Spinal cord (tissue), 10 donors: Measurements from ENCODE around the gene CCDC107. TPM values are rescaled to one million over a fixed set of nuclear protein-coding genes. Genes with fewer than 3 reads are reported as not detected.
A peak's percentile ranks its signal among the peaks of the same experiment; 100 is the strongest.

Experiments used
- DNase-seq, 6 donors: peaks; one replicate each; pipeline versions ENCODE4 v3.0.0 to v3.0.0-alpha.2; 2013 to 2015; ENCODE audit warnings: low spot score in 6 of 6, low read depth in 4 of 6
- H3K27ac ChIP-seq: one replicate; pipeline ENCODE4 v1.5.1; 2013; ENCODE audit warnings: low read depth, low read length, control low read depth
- H3K27me3 ChIP-seq: one replicate; pipeline ENCODE4 v1.6.1; 2013; ENCODE audit warnings: low read length; ENCODE audit not compliant: control insufficient read depth, insufficient read depth
- H3K36me3 ChIP-seq: one replicate; pipeline ENCODE4 v1.6.1; 2013; ENCODE audit warnings: low read length; ENCODE audit not compliant: control insufficient read depth, insufficient read depth
- H3K4me1 ChIP-seq: one replicate; pipeline ENCODE4 v1.6.1; 2013; ENCODE audit warnings: low read length; ENCODE audit not compliant: control insufficient read depth, insufficient read depth
- H3K4me3 ChIP-seq: one replicate; pipeline ENCODE4 v1.5.1; 2013; ENCODE audit warnings: low read depth, low read length, control low read depth
- H3K9me3 ChIP-seq: one replicate; pipeline ENCODE4 v1.6.1; 2013; ENCODE audit warnings: low read length; ENCODE audit not compliant: control insufficient read depth, insufficient read depth
- WGBS: methylation state at CpG from one replicate; pipeline ENCODE4 v1.1.5; 2013; ENCODE audit warnings: missing lambda C conversion rate; ENCODE audit not compliant: insufficient coverage; 5-methylcytosine and 5-hydroxymethylcytosine counted together
- polyA plus RNA-seq, 2 donors: library from polyadenylated mRNA; unstranded; fragments of 120-200 nt; gene quantifications; one replicate each; pipeline ENCODE4 v1.2.1, GENCODE V29; 2013; ENCODE audit not compliant: insufficient read length in 2 of 2
- total RNA-seq, 2 donors: library from RNA; depleted of rRNA in 1 of 2; stranded (reverse); fragments of 120-200 nt in 1 of 2; fragments of >200 nt in 1 of 2; gene quantifications; one replicate each; pipeline versions ENCODE4 v1.2.3 to v1.2.4, GENCODE V29; 2013 to 2014
- donor health status: healthy.

The CCDC107 gene
- total and polyA plus RNA-seq, 4 donors: 8.3 to 38.2 (median 30.6) TPM

DNA sequence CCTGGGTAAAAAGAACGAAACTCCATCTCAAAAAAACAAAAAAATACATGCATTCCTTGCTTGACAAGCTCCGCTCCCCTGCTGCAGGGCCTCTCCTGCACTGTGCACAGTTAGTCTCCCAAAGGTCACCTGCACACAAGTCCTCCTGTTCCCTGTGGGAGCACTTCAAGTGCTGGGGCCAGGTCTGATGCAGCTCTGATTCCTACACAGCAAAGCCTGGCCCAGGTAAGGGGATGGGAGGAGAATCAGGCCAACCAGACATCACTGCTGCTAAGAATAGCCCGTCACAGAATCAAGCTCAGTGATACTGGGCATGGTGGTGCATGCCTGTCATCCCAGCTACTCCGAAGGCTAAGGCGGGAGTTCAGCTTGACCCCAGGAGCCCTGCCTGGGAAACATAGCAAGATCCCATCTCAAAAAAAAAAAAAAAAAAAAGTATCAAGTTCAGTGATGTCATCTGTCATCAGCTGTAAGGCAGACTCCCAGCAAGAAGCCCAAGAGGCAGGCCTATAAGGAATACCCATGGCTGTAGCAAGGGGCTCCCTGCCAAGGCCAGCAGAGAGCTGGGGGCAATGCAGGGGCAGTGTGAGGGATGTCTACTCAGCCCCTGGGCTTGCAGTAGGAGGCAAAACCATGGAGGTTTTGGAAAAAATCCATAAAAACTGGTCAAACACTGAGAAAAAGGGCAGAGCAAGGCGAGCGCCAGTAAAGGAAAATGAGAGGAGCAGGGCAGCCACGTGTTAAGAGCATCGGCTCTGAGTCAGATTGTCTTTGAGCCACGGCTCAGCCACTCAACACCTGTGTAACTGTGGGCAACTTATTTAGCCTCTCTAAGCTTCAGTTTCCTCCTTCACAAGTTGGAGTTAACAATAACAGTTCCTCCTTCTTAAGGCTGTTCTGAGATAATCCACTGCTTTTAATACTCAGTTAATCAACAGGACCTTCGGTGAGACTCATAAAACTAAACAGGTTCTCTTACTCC, 28.4 kb downstream of the CCDC107 start:
- DNase-seq: no peak
- Histone ChIP-seq H3K36me3 (peaks cover 18% of the 10 kb centered on the region), H3K9me3 (no peaks in the 10 kb centered on the region), H3K27ac (peak overlapping the region; percentile 40), H3K27me3 (no peaks in the 10 kb centered on the region), H3K4me3 (no peak overlapping the region), H3K4me1 (peaks cover 33% of the 10 kb centered on the region)
- WGBS: 75% methylated on average over 7 of the region's 11 CpGs

DNA sequence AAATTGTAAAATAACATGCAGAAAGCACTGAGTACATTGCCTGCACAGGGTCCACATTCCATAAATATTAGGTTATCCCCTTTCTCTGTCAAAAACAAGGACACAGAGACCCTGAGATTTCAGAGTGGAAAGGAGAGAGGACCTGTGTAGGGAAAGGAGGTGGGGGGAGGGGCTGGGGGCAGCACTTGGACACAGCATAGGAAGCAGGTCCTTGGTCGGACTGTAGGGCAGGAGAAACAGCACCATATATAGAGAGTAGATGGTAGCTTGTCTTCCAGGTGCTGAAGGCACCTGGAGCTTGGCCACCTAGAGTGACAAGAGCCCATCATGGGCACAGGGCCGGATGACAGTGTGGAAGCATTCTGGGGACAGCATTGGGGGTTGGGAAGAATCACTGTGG, 29.2 kb downstream of the CCDC107 start:
- no peaks in the 10 kb centered on the region for H3K27me3 ChIP-seq
- H3K4me3 ChIP-seq: no peak overlapping the region
- H3K9me3 ChIP-seq: no peaks in the 10 kb centered on the region
- peaks cover 16% of the 10 kb centered on the region for H3K36me3 ChIP-seq
- H3K4me1 ChIP-seq: peaks cover 34% of the 10 kb centered on the region
- WGBS: no CpG with 5 or more reads among the region's 2 CpGs
- H3K27ac ChIP-seq: no peak overlapping the region
- no peak for DNase-seq

DNA sequence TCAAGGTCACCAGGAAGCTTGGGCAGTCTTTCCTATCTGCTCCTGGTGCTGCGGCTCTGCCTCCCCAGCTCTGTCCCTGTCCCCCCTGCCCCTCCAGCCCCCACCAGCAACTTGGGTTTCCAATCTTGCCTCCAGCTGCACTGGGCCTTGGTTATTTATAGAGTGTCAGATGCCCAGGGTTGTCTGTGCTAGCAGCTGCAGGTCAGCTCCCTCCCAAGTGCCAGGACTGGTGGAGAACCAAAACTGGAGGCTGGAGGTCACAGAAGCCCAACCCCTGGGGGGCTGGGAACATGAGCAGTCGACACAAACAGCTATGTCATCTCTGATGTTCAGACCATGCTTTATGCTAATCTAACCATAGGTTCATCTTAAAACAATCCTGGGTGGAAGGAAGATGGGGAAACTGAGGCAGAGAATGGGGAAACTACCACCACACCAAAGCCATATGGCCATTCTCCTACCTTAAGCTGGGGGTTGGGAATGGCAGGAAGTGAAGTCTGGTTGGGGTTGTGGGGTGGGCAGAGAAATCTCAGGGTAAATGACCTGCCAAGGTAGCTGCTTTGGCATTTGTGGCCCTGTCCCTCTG, 30.0 kb downstream of the CCDC107 start:
- DNase-seq: no peak
- WGBS: no CpG with 5 or more reads among the region's 2 CpGs
- Histone ChIP-seq H3K9me3 (no peaks in the 10 kb centered on the region), H3K4me3 (no peak overlapping the region), H3K27ac (no peak overlapping the region), H3K36me3 (peaks cover 13% of the 10 kb centered on the region), H3K4me1 (peaks cover 34% of the 10 kb centered on the region), H3K27me3 (no peaks in the 10 kb centered on the region)

DNA sequence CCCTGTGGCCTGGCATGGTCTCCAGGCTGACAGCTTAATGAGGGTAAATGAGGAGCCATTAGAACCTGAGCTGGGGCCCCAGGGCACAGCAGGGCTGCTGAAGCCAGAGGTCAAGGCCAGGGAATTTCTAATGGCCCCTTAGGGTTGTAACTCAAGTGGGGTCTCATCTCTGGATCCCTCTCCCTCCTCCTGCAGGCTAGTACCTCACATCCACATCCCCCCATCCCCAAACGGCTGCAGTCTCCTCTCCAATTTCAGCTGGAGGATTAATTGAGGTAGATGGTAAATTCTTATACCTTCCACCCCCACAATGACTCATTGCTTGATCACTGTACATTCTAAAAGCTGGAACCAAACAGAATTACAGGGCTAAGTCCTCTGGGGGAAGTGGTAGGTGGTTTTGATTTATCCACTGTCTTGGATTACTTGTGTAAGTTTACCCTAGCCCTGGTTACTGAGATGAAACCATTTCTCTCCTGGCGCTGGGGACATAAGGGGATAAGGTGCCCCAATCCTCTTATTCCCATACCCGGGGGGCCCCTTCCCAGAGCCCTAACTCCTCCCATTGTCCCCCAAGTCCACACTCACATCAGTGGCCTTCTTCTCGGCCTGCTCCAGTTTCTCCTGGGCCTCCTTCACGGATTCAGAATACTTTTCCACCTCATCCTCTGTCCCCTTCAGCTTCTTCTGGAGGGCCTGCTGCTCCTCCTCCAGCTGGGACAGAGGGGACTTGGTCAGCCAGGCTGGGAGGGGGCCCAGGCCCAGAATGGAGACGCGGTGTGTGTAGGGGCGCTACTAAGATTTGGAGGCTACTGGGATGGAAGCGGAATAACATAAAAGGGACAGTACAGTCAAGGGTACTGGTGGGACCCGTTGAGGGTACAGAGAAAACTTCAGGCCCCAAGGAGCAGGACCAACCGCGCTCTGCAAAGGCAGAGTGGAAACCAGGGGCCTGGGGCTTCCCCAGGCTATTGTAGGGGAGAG, 30.8 kb downstream of the CCDC107 start:
- Histone ChIP-seq H3K4me3 (peak overlapping the region; percentile 88), H3K27me3 (no peaks in the 10 kb centered on the region), H3K36me3 (peaks cover 13% of the 10 kb centered on the region), H3K4me1 (peaks cover 34% of the 10 kb centered on the region), H3K27ac (peak overlapping the region; percentile 95), H3K9me3 (no peaks in the 10 kb centered on the region)
- WGBS: 60% methylated on average over 11 of the region's 12 CpGs
- DNase-seq: no peak

DNA sequence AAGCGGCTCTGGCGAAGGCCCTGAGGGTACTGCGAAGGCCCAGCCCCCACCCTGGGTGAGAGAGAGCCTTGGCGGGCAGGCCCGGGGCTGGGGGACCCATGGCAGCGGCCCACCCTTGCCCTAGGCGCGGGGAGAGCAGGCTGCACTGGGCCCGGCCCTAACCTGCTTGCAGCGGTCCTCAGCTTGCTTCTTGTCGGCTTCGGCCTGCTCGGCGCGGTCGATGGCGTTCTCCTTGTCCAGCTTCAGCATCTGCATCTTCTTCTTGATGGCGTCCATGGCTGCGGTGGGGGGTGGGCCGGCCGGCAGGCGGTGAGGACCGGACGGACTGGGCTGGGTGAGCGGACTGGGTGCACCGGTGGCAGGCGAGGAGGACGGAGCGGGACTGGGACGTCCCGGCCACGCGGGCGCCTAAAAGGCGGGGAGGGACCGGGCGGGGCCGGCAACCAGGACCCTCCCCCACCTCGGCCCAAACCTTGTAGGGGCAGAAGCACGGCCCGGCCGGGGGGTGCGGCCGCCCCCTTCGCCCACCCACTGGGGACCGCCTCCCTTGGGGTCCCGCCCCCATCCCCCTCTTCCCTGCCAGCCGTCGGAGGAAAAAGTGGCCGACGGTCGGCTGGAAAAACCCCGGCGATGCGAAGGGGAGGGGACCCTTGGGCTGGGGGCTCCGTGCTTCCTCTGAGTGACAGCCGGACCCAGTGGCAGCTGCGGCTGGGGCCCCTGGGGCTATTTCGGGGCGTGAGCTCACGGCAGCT, 31.6 kb downstream of the CCDC107 start, which contains the start of gene TPM2:
Gene TPM2 (minus strand): TSS at position 384 of the 752 bp plus-strand sequence. CDS start 108 bp downstream, at position 276.
- Histone ChIP-seq H3K27ac (peak within 1 kb of the TSS; percentile 95), H3K36me3 (peaks cover 9% of the 10 kb centered on the region), H3K9me3 (no peaks in the 10 kb centered on the region), H3K27me3 (no peaks in the 10 kb centered on the region), H3K4me3 (peak within 1 kb of the TSS; percentile 88), H3K4me1 (peaks cover 34% of the 10 kb centered on the region)
- WGBS: 9% methylated on average over 57 of the region's 61 CpGs
- peak in 1 of 6 donors; percentile 45 for DNase-seq

DNA sequence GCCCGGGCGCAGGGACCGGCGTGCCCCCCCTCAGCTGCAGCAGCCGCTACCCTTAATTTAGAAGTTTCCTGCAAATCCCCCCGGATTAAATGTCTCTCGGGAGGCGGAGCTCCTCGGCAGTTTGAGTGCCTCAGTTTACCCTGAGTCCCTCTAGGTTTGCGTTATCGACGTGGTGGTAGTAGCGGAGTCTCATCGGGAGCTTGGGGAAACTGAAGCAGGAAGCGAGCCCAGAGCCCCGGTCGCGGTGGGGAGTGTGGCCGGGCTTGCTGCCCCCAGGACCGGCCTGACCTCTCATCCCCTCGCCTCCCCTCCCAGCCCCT, 32.2 kb downstream of the CCDC107 start:
- Histone ChIP-seq H3K9me3 (no peaks in the 10 kb centered on the region), H3K27ac (peak overlapping the region; percentile 95), H3K36me3 (peaks cover 4% of the 10 kb centered on the region), H3K4me1 (peaks cover 34% of the 10 kb centered on the region), H3K27me3 (no peaks in the 10 kb centered on the region), H3K4me3 (peak overlapping the region; percentile 88)
- WGBS: 0% methylated on average over 21 of the region's 21 CpGs
- DNase-seq: peak in 1 of 6 donors; percentile 48

DNA sequence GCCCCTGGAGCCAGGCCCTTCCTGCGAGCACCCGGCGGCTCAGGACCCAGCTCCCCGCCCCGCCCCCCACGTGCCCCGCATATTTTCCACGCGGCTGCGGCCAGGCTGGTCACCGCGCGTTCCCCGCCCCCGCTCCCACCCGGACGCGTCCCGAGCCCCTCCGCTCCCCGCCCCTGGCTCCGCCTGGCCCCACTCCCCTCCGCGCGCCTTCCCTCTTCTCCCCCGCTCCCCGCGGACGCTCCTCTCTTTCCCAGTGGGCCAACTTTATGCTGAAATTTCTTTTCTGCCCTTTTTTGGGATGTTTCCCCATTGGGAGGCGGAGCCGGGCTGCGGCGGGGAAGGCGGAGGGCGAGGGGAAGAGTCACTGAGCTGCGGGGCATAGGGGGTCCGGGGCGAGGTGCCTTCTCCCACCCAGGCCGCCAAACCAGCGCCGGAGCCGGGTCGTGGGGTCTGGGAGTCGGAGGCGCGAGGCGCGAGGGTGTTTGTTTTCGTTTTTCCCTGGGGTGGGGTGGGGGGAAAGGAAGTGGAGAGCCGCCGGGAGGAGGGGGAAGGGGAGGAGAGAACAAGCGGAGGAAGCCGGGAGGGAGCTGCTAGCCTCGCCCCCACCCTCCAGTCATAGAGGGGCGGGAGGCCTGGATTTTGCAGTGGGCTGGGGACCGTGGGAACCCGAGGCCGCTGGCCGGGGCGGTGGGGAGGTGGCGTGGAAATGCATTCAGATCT, 32.7 kb downstream of the CCDC107 start:
- Histone ChIP-seq H3K27ac (peak overlapping the region; percentile 95), H3K9me3 (no peaks in the 10 kb centered on the region), H3K36me3 (no peaks in the 10 kb centered on the region), H3K4me1 (peaks cover 31% of the 10 kb centered on the region), H3K27me3 (no peaks in the 10 kb centered on the region), H3K4me3 (peak overlapping the region; percentile 88)
- under 1% methylated on average over 51 of the region's 61 CpGs for WGBS
- peak in 2 of 6 donors; percentile 67 to 82 for DNase-seq

DNA sequence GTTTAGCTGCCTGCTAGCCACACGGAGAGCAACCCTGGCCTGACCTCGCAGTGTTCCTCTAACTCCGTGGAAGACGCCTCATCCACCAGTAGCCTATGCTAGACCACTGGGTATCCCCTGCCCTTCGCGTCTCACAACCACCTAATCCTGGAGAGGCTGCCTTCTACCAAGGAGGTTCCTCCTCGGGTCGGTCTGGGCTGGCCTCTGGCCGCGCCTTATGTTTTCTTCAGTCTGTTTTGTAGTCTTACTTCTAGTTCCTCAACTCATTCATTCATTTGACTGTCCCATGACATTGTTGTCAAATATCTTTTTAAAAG, 33.2 kb downstream of the CCDC107 start:
- no peaks in the 10 kb centered on the region for H3K36me3 ChIP-seq
- no peaks in the 10 kb centered on the region for H3K9me3 ChIP-seq
- no peaks in the 10 kb centered on the region for H3K27me3 ChIP-seq
- peaks cover 27% of the 10 kb centered on the region for H3K4me1 ChIP-seq
- WGBS: 26% methylated on average over 9 of the region's 10 CpGs
- peak overlapping the region; percentile 88 for H3K4me3 ChIP-seq
- H3K27ac ChIP-seq: peak overlapping the region; percentile 95
- no peak for DNase-seq
